Muscle layer of duodenum (tissue), 2 donors: ENCODE data around the gene MGAT1.
"Not testable (repeated sequence)": the region's sequence is repeated elsewhere in the genome, so short reads cannot be mapped to it uniquely, and the experiment has no call there.

ENCODE experiments used
- H3K27ac ChIP-seq: one replicate; pipeline ENCODE4 v1.7.0; 2013; ENCODE audit warnings: mild to moderate bottlenecking, low read length
- H3K27me3 ChIP-seq: one replicate; pipeline ENCODE4 v1.7.0; 2013; ENCODE audit warnings: low read depth, mild to moderate bottlenecking, control low read depth, low read length
- H3K36me3 ChIP-seq, 2 donors: one replicate each; pipeline ENCODE4 v1.7.0; 2013; ENCODE audit warnings: low read length in 2 of 2, control low read depth in 1 of 2, mild to moderate bottlenecking in 1 of 2; ENCODE audit not compliant: insufficient read depth in 2 of 2, control insufficient read depth in 1 of 2
- H3K4me1 ChIP-seq, 2 donors: one replicate each; pipeline ENCODE4 v1.7.0; 2013; ENCODE audit warnings: low read length in 2 of 2, mild to moderate bottlenecking in 2 of 2, control low read depth in 1 of 2, moderate library complexity in 1 of 2; ENCODE audit not compliant: insufficient read depth in 2 of 2, control insufficient read depth in 1 of 2
- H3K4me3 ChIP-seq, 2 donors: one replicate each; pipeline ENCODE4 v1.7.0; 2013; ENCODE audit warnings: low read length in 2 of 2, low read depth in 1 of 2, mild to moderate bottlenecking in 1 of 2
- H3K9me3 ChIP-seq, 2 donors: one replicate each; pipeline ENCODE4 v1.7.0; 2013; ENCODE audit warnings: low read length in 2 of 2, control low read depth in 1 of 2, mild to moderate bottlenecking in 1 of 2; ENCODE audit not compliant: control insufficient read depth in 1 of 2
- donor health status: healthy.

The MGAT1 gene

GRCh38 chr5:180779985-180780610 is 22.5 kb downstream of the MGAT1 start:
- Histone ChIP-seq H3K4me1 (peaks cover 2 to 4% of the 10 kb centered on the region in 2 donors), H3K9me3 (no peaks in the 10 kb centered on the region), H3K4me3 (no peak overlapping the region), H3K27me3 (no peaks in the 10 kb centered on the region), H3K27ac (no peak overlapping the region), H3K36me3 (no peaks in the 10 kb centered on the region)

GRCh38 chr5:180777475-180777874 is 25.1 kb downstream of the MGAT1 start:
- H3K27ac ChIP-seq, result no peak overlapping the region

GRCh38 chr5:180776376-180776775 is 26.2 kb downstream of the MGAT1 start:
- Histone ChIP-seq H3K4me3 (no peak overlapping the region), H3K9me3 (peaks cover 0 to 5% of the 10 kb centered on the region in 2 donors)

More at GRCh38 chr5:180777475-180777874, 25.1 kb downstream of the MGAT1 start:
- H3K4me3 ChIP-seq, result no peak overlapping the region
- H3K36me3 ChIP-seq, result no peaks in the 10 kb centered on the region
- H3K27me3 ChIP-seq, result no peaks in the 10 kb centered on the region
- H3K9me3 ChIP-seq, result no peaks in the 10 kb centered on the region
- no peaks in the 10 kb centered on the region for H3K4me1 ChIP-seq

GRCh38 chr5:180775624-180776023 is 27.0 kb downstream of the MGAT1 start:
- H3K9me3 ChIP-seq, result peaks cover 0 to 5% of the 10 kb centered on the region in 2 donors
- no peaks in the 10 kb centered on the region for H3K36me3 ChIP-seq
- H3K27ac ChIP-seq, result no peak overlapping the region
- no peaks in the 10 kb centered on the region for H3K4me1 ChIP-seq
- H3K27me3 ChIP-seq, result no peaks in the 10 kb centered on the region
- no peak overlapping the region for H3K4me3 ChIP-seq

More at GRCh38 chr5:180776376-180776775, 26.2 kb downstream of the MGAT1 start:
- H3K27ac ChIP-seq, result no peak overlapping the region
- no peaks in the 10 kb centered on the region for H3K4me1 ChIP-seq
- no peaks in the 10 kb centered on the region for H3K36me3 ChIP-seq
- no peaks in the 10 kb centered on the region for H3K27me3 ChIP-seq

- Histone ChIP-seq H3K27me3 (no peaks in the 10 kb centered on the region), H3K4me1 (no peaks in the 10 kb centered on the region), H3K36me3 (no peaks in the 10 kb centered on the region), H3K27ac (no peak overlapping the region), H3K9me3 (peaks cover 0 to 5% of the 10 kb centered on the region in 2 donors), H3K4me3 (no peak overlapping the region)
These were observed 30.8 kb downstream of the MGAT1 start for GRCh38 chr5:180771839-180772238.

GRCh38 chr5:180769821-180770220 is 32.8 kb downstream of the MGAT1 start:
- Histone ChIP-seq H3K9me3 (peaks cover 0 to 5% of the 10 kb centered on the region in 2 donors), H3K36me3 (no peaks in the 10 kb centered on the region), H3K27ac (no peak overlapping the region), H3K4me3 (no peak overlapping the region), H3K4me1 (no peaks in the 10 kb centered on the region), H3K27me3 (no peaks in the 10 kb centered on the region)

GRCh38 chr5:180755601-180756000 is 47.0 kb downstream of the MGAT1 start:
- Histone ChIP-seq H3K9me3 (peaks cover 3 to 32% of the 10 kb centered on the region in 2 donors), H3K27ac (no peak overlapping the region), H3K4me1 (no peaks in the 10 kb centered on the region), H3K27me3 (no peaks in the 10 kb centered on the region), H3K36me3 (no peaks in the 10 kb centered on the region), H3K4me3 (no peak overlapping the region)

GRCh38 chr5:180744253-180744652 is 58.4 kb downstream of the MGAT1 start:
- no peaks in the 10 kb centered on the region for H3K4me1 ChIP-seq
- H3K4me3 ChIP-seq, result no peak overlapping the region
- no peak overlapping the region for H3K27ac ChIP-seq
- H3K36me3 ChIP-seq, result no peaks in the 10 kb centered on the region
- no peaks in the 10 kb centered on the region for H3K27me3 ChIP-seq
- H3K9me3 ChIP-seq, result no peaks in the 10 kb centered on the region

GRCh38 chr5:180742727-180743126 is 59.9 kb downstream of the MGAT1 start:
- Histone ChIP-seq H3K4me1 (no peaks in the 10 kb centered on the region), H3K9me3 (no peaks in the 10 kb centered on the region), H3K27me3 (no peaks in the 10 kb centered on the region), H3K27ac (no peak overlapping the region), H3K36me3 (no peaks in the 10 kb centered on the region), H3K4me3 (no peak overlapping the region)

- not testable (repeated sequence) for H3K36me3 ChIP-seq, H3K27me3 ChIP-seq, H3K4me3 ChIP-seq, H3K9me3 ChIP-seq, H3K27ac ChIP-seq, H3K4me1 ChIP-seq
These were observed 61.7 kb downstream of the MGAT1 start for GRCh38 chr5:180740953-180741352.

- Histone ChIP-seq H3K27ac (no peak within 1 kb of the TSS), H3K36me3 (no peaks in the 10 kb centered on the region), H3K9me3 (no peaks in the 10 kb centered on the region), H3K27me3 (no peaks in the 10 kb centered on the region), H3K4me1 (no peaks in the 10 kb centered on the region), H3K4me3 (no peak within 1 kb of the TSS)
These were observed 62.6 kb downstream of the MGAT1 start, which contains the start of gene OR2Y1 for GRCh38 chr5:180739958-180740357. Gene OR2Y1 (minus strand): TSS chr5:180740058. CDS start chr5:180740058, 0 bp downstream.

GRCh38 chr5:180739271-180739670 is 63.3 kb downstream of the MGAT1 start:
- Histone ChIP-seq H3K27me3 (no peaks in the 10 kb centered on the region), H3K27ac (no peak overlapping the region), H3K4me1 (no peaks in the 10 kb centered on the region), H3K9me3 (no peaks in the 10 kb centered on the region), H3K36me3 (no peaks in the 10 kb centered on the region), H3K4me3 (no peak overlapping the region)
